COLO829 (cell line): ENCODE data around the gene B4GALT5.
"Not testable (repeated sequence)": the region's sequence is repeated elsewhere in the genome, so short reads cannot be mapped to it uniquely, and the experiment has no call there.

ENCODE experiments used
- DNase-seq: peaks from one replicate; pipeline ENCODE4 v3.0.0; 2012; ENCODE audit warnings: low spot score

Gene B4GALT5, protein sequence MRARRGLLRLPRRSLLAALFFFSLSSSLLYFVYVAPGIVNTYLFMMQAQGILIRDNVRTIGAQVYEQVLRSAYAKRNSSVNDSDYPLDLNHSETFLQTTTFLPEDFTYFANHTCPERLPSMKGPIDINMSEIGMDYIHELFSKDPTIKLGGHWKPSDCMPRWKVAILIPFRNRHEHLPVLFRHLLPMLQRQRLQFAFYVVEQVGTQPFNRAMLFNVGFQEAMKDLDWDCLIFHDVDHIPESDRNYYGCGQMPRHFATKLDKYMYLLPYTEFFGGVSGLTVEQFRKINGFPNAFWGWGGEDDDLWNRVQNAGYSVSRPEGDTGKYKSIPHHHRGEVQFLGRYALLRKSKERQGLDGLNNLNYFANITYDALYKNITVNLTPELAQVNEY

DNA sequence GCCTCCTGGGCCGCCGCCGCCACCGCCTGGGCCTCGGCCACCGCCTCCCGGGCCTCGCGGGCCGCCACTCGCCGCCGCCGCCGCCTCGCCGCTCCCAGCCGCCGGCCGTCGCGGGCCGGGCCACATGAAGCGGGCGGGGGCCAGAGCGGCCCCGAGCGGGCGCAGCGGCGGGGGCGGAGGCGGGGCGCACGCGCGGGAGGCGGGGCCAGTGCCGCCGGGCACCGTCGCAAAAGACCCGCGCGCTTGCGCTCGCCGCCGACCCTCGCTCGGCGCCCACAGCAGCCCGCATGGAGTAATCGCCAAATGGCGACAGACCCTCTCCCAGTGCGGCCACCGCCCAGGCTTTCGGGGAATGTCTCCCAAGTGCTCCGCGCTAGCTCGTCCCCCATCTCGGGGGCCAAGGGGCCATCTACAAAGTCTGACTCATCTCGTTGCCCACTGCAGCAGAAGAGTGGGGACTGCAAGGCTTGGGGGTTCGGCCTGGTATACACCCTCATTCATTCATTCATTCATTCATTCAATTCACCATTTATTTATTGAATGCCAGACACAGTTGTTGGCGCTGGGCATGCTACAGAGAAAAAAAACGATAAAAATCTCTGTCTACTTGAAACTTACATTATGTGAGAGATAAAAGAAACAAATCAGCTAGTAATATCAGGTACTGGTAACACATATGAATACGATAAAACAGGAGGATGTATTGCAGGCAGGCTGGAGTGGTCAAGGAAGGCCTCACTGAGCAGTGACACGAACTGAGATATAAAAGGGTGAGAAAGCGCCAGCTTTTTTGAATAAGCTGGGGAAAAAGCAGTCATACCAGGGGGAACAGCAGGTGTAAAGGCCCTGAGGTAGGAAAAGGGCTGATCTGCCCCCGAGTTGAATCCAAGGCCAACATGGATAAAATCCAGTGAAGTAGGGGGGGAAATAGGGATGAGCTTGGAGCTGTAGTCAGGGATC is at the start of gene B4GALT5:
Gene B4GALT5 (minus strand): TSS at position 126 of the 960 bp plus-strand sequence. CDS start 188 bp downstream, outside the sequence.
- peak; percentile 57 for DNase-seq

GRCh38 chr20:49762940-49763766 is 49.5 kb upstream of the B4GALT5 start:
- DNase-seq = no peak

DNA sequence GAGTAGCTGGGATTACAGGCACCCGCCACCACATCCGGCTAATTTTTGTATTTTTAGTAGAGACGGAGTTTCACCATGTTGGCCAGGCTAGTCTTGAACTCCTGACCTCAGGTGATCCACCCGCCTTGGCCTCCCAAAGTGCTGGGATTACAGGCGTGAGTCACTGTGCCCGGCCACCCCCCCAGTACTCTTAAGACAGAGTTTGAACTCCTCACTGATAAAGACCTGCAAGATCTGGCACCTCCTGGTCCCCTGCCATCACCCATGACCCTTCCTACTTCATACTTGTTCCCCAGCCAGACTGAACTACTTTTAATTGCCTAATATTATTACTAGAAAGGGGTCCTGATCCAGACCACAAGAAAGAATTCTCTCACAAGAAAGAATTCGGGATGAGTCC is 48.2 kb upstream of the B4GALT5 start:
- not testable (repeated sequence) for DNase-seq

DNA sequence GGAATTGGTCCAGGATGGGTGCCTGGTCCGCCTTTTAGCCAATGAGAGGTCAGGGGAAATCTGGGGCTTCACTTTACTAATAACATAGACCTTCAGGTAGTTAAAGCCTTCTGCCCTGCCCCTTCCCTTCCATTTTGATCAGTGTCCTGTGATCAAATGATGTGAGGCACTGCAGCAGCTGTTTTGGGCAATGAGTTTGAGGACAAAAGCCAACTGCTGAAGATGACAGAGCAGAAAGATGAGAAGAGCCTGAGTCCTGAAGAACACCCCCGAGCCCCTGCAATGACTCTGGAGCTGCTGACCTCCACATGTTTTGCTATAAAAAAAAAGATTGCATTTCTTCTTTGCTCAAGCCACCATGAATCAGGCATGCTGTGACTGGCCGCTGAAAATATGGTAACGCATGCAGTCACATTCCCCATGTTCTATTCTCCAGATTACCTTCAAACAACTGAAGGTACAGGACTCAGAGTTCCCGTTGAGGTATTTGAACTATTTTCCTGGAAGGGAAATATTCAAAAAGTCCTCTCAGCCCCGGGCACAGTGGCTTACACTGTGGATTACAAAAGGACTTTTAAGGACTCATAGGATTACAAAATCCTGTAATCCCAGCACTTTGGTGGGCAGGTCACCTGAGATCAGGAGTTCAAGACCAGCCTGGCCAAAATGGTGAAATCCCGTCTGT is 45.7 kb upstream of the B4GALT5 start:
- DNase-seq = no peak

DNA sequence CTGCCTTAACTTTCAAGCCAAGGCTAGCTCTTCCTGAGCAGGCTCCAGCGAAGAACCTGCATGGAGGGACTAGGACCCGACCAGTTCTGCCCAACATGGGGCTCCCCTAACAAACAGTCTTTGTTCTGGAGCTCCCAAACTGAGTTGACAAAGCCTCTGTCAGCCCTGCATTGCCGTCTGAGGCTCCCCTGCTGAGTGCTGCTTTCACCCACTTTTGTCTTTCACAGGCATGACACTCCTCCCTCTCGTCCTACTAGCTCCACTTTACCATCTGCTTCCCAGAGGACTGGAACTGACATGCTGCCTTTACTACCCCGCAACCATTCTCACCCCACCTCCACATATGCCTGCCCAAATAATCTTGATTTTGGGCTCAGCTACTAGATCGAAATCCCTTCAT is 45.1 kb upstream of the B4GALT5 start:
- no peak for DNase-seq

DNA sequence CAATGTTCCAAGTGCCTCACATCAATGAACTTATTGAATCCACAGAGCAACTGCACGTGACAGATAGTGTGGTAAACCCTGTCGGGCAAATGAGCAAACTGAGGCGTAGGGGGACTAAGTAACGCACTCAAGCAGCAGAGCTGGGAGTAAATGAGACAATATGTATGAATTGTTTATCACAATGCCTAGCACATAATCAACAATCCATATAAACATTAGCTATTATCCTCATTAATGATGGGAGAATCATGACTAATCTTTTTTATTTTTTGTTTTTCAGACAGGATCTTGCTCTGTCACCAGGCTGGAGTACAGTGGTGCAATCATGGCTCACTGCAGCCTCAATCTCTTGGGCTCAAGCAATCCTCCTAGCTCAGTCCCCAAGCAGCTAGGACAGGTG is 43.9 kb upstream of the B4GALT5 start:
- DNase-seq = no peak

DNA sequence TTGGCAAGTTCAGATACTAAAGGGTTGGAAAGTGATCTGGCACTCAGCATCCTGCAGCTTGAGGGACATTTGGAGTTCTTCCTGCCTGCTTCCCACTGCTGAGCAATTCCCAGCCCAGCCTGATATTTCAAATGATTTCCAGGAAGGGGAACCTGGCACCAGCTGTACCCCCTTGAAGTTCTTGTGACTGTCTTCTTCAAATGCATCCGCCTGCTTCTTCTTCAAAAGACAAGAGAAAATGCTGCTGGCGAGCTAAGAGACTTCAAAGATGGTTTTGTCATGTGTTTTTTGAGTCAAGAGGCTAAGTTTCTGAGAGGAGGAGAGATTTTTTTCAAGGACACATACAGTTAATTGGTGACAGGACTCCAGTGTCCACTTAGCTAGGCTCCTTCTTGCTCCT is 42.6 kb upstream of the B4GALT5 start:
- DNase-seq = no peak

DNA sequence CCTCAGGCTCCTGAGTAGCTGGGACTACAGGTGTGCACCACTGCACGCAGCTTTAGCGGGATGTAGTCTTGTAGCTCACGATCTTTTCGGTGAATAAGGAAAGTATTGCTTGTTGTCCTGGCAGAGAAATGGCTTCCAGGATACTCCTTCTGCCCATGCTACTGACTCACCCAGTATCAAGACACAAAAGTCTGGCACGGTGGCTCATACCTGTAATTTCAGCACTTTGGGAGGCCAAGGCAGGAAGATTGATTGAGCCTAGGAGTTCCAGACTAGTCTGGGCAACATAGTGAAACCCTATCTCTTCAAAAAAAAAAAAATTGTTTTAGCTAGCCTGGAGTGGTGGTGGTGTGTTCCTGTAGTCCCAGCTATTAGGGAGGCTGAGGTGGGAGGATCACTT is 40.9 kb upstream of the B4GALT5 start:
- DNase-seq = no peak

DNA sequence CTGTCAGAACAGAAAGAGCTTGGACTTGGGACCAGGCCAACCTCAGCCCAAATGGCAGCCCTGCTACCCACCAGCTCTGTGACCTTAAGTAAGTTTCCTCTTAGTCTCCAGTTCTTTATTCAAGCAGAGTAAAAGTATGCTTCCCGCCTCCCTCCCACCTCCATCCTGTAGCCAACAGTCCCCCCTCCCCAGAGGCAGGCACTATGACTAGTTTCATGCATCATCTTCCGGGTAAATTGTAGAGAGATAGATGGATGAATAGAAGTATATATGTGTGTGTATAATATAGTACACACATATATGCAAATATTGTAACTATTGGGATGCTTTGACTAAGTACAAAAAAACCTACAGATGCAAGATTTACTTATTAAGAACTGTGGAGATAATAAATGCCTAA is 39.5 kb upstream of the B4GALT5 start:
- no peak for DNase-seq

GRCh38 chr20:49752201-49752903 is 38.7 kb upstream of the B4GALT5 start:
- no peak for DNase-seq

GRCh38 chr20:49751397-49751736 is 37.7 kb upstream of the B4GALT5 start:
- no peak for DNase-seq

DNA sequence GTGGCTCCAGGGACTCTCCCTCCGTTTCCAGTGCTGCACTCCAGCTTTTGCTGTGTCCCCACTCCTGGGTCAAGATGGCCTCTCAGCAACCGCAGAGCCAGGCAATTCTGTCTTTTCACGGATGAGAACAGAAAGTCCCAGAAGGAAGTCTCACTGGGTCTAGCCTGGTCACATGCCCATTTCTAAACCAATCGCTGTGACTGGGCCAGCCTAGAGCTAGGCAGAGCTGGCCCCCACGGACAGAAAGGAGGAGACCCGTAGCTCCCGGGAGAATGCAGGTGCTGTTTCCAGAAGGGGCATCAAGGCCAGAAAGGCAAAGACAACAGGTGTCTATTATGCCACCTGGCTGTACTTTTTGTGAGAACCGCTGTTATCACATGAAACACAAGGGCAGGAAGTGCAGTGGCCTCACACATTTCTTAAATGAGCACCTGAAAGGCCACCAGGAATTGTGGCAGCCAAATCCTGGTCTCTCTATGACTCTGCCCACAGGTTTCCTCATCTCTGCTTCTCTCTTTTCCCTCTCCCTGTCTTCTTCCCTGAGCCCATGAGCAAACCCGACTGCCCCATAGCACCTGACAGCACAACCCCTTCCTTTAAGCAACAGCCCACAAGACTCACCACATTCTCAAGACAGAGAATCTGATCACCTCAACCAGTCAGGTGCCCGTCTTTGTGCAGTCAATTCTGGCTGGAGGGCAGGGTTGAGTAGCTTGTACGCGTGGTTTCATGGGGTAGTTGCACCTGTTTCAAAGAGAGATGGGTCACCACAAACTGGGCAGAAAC is 37.1 kb upstream of the B4GALT5 start:
- no peak for DNase-seq

DNA sequence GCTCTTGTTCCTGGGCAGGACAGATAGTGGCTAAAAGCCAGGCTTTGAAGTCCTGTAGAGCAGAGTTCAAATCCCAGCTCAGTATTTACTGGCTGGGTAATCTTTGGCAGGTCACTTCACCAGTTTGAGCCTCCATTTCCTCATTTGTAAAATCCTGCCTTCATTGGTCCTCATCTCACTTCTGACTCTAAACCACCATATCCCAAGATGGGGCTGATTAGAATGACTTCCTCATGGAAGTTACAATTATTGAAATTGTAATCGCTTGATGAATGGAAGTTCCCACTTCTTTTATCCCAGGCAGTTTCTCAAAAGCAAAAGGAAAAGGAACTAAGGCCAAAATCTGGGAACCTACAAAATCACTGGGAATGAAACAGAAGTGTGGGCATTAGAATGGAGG is 35.9 kb upstream of the B4GALT5 start:
- no peak for DNase-seq

- DNase-seq = no peak
Observed at GRCh38 chr20:49748525-49748838, 34.8 kb upstream of the B4GALT5 start.

DNA sequence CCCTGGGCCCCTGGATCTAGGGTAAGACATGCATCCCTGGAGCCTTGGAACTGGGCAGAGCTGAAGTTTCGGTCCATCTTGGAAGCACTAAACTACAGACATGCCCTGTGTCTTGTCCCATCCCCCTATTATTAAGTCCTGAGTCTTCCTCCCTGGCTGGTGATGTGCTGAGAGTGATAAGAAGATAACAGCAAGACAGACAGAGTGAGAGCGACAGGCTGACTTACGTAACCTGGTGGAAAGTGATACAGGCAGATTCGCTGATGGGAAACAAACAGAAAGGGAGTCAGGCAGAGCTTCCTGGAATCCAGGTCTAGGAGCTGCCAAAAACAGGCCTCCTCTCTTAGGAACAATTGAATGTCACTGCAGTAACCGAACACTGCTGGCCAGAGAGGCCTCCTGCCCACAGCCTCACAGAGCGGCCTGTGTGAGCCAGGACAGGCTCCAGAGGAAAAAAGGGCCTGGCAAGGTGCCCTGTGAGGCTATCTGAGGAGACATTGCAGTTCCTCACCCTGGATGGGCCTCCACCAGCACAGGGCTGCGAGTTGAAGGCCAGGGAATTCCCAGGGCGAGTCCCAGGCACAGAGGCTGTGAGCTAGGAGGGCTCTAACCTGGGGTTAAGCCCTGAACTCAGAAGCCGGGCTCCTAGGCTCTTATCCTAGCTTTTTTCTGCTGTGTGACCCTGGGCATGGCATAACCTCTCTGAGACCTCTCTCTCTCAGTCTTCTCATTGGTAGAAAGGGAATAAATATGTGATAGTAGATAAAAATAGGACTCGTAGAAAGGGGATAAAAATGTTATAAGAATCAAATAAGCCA is 34.2 kb upstream of the B4GALT5 start:
- no peak for DNase-seq

GRCh38 chr20:49742948-49743347 is 29.3 kb upstream of the B4GALT5 start:
- no peak for DNase-seq

DNA sequence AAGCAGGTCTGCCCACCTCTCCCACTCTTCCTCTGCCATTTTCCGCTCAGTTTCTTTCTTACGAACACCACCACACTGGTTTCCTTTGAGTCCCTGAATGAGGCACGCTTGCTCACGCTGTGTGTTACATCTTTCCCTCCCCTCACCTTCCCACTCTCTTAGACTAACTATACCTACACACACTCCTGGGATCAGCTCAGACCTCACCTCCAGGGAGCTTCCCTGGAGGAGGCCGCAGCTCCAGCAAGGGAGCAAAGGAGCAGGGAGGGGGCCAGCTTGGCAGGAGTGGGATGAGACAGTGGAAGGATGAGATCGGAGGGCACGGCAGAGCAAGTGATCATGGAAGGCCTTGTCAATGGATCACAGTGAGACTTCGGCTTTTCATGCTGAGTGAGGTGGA is 28.3 kb upstream of the B4GALT5 start:
- no peak for DNase-seq

DNA sequence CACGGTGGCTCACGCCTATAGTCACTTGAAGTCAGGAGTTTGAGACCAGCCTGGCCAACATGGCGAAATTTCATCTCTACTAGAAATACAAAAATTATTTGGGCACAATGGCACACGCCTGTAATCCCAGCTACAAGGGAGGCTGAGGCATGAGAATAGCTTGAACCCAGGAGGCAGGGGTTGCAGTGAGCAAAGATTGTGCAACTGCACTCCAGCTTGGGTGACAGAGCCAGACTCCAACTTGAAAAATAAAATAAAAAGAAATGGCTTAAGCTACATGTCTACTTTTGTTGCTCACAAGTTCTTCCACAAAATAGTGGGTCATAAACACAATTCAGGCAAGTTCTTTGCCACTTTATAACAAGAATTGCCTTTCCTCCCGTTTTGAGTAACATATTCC is 27.1 kb upstream of the B4GALT5 start:
- DNase-seq = no peak

DNA sequence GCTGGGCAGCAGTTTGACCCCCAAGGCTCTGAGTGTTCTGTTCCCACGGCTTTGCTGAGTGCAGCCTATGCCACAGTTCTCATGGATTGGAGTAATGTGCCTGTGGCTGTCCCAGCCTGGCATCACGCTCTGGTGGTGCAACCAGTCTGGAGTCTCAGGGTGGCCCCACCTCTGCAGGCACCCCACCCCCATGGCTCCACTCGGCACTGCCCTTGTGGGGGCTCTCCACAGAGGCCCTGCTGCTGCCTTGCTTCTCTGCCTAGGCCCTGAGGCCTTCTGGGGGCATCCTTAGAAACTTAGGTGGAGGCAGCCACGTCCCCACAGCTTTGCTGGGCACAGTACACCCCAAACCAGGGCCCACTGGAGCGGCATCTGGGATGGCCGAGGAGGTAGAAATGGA is 25.4 kb upstream of the B4GALT5 start:
- no peak for DNase-seq

DNA sequence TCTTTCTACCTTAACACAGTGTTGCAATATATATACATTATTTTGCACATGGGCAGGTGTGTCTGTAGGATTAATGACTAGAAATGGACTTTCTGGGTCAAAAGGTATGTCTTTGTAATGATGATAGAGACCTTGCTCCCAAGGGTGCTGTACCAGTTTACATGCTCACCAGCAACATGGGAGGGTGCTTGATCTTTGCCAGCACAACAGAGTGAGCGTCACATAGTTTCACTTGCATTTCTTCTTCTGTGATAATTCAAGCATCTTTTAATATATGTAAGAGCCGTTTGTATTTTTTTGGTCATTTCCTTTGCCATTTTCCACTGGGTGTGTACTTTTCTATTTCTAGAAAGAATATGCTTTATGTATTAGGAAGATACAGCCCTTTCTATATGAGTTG is 23.6 kb upstream of the B4GALT5 start:
- DNase-seq = no peak
